ENCODE data around the gene NEBL.

- no peak for TF ChIP-seq CTCF (IDR thresholded peaks at IDR 0.05)
- no peak for TF ChIP-seq POLR2A (IDR thresholded peaks at IDR 0.05)
Observed at GRCh38 chr10:20847512-20847911, 49.6 kb downstream of the NEBL start.

Data from vagina (tissue), 2 donors.